Measurements from ENCODE around the gene OTUB1. TPM values are rescaled to one million over a fixed set of nuclear protein-coding genes. Genes with fewer than 3 reads are reported as not detected.

Gene OTUB1
- total and polyA plus RNA-seq, 2 of the 4 experiments (the other 2 are of a cell fraction): 69.0 to 168 TPM

GRCh38 chr11:64006398-64006797, 20.2 kb downstream of the OTUB1 start:
- H2AFZ ChIP-seq (replicated peaks; ENCODE audit: low read length, poor library complexity): peak overlapping the region; percentile 89
- in situ Hi-C loops (cut with MboI; ENCODE audit: low sequenced_read_pairs): no loop called here
- no peak overlapping the region for H3K14ac ChIP-seq (replicated peaks; ENCODE audit: low read depth, low read length)
- no peak overlapping the region for H3K56ac ChIP-seq (ENCODE audit: extremely low read depth, insufficient read depth, low read length)
- intact Hi-C loops (cut with micrococcal nuclease): loop anchor here (10.0 kb wide), 1 partner anchor 298 kb away; the partner anchor contains the start of genes CATSPERZ and ESRRA
- 80% methylated on average over 1 of the region's 12 CpGs; no CpG with 5 or more reads in 1 of the 2 experiments for WGBS, 2 experiments (ENCODE audit: extremely low coverage in 2 of 2, insufficient read length in 1 of 2)
- H3K9ac ChIP-seq (ENCODE audit: low read depth, low read length): no peak overlapping the region
- no peak for TF ChIP-seq MAZ (IDR thresholded peaks at IDR 0.05; ENCODE audit: borderline replicate concordance, low read depth, low read length)
- 0 out of 2 replicates have a peak, but pooled peaks cover 3% of the 10 kb centered on the region for H3K9me1 ChIP-seq (ENCODE audit: insufficient read depth, low read length)
- H2BK120ac ChIP-seq (ENCODE audit: low read depth, low read length): no peak overlapping the region
- dilution Hi-C loops (cut with HindIII; ENCODE audit: low sequenced_read_pairs, unreplicated experiment): no loop called here
- H3K4me3 ChIP-seq (ENCODE audit: insufficient read depth, low read depth, low read length): no peak overlapping the region
- H2AK5ac ChIP-seq (ENCODE audit: low read depth, low read length): no peak overlapping the region
- H3K4me1 ChIP-seq (ENCODE audit: control insufficient read depth, insufficient read depth, low read length): peaks cover 11% of the 10 kb centered on the region
- H3K9me3 ChIP-seq (ENCODE audit: control insufficient read depth, insufficient read depth, low read length): no peaks in the 10 kb centered on the region
- H3K18ac ChIP-seq (ENCODE audit: low read depth, low read length): no peak overlapping the region
- ATAC-seq (ENCODE audit: low read depth): no peak
- H2AK9ac ChIP-seq (replicated peaks; ENCODE audit: low read depth, low read length, poor library complexity): peak overlapping the region; percentile 91
- H4K91ac ChIP-seq (ENCODE audit: insufficient read depth, low read depth, low read length): no peak overlapping the region; the same call in 1 of the 2 replicates
- H2BK20ac ChIP-seq (ENCODE audit: low read depth, low read length): no peak overlapping the region
- no peak overlapping the region for H4K5ac ChIP-seq (ENCODE audit: low read depth, low read length)
- no peak for DNase-seq
- ChIA-PET POLR2A (ENCODE audit: unreplicated experiment) (interaction anchor here (0.6 kb wide), 1 partner anchor 345 kb away, joined by 5 read pairs; no protein-coding TSS in a partner anchor), CTCF (interaction anchor here (0.6 to 1.5 kb wide), 2 partner anchors 141 to 182 kb away, joined by 4 read pairs; no protein-coding TSS in a partner anchor)
- no TSS peak for BruUV-seq (replicated peaks)
- no peaks in the 10 kb centered on the region for H3K27me3 ChIP-seq (ENCODE audit: control insufficient read depth, insufficient read depth, low read length)
- no peak overlapping the region for H2BK5ac ChIP-seq (ENCODE audit: low read depth, low read length, poor library complexity, severe bottlenecking)
- no peak overlapping the region for H3K27ac ChIP-seq (ENCODE audit: insufficient read depth, low read length)
- no peak overlapping the region for H2BK15ac ChIP-seq (ENCODE audit: low read depth, low read length)
- H3K23ac ChIP-seq (ENCODE audit: low read depth, low read length): no peak overlapping the region
- H4K8ac ChIP-seq (ENCODE audit: low read depth in 2 of 2, low read length in 2 of 2): no peak overlapping the region; a peak in 1 of 4 replicates
- H3K4me2 ChIP-seq (ENCODE audit: low read depth, low read length): no peak overlapping the region
- 0 out of 2 replicates have a peak, but pooled peaks cover 2% of the 10 kb centered on the region for H4K20me1 ChIP-seq (ENCODE audit: insufficient read depth, low read length)
- H3K79me1 ChIP-seq (ENCODE audit: low read depth in 1 of 2, low read length in 2 of 2): peaks cover 0 to 2% of the 10 kb centered on the region in 2 experiments; a peak in 1 of 4 replicates
- no peaks in the 10 kb centered on the region for H3K36me3 ChIP-seq (ENCODE audit: control insufficient read depth, insufficient read depth, low read length)
- no peak overlapping the region for H3K4ac ChIP-seq (ENCODE audit: low read depth, low read length)
